K562 (cell line): ENCODE measurements around the gene MYRIP. TPM values are rescaled to one million over a fixed set of nuclear protein-coding genes. Genes with fewer than 3 reads are reported as not detected.

Source experiments
- ARID2 ChIP-seq: fragments of 450-650 bp; IDR thresholded peaks from 2 replicates; pipeline ENCODE4 v1.6.1; 2017; ENCODE audit warnings: antibody characterized with exemption, mild to moderate bottlenecking
- PML ChIP-seq: IDR thresholded peaks from 2 replicates; pipeline ENCODE4 v1.6.1; 2012; ENCODE audit warnings: low read length, inconsistent platforms
- polyA plus RNA-seq, 8 experiments: library from polyadenylated mRNA; depleted of rRNA in 4 of 8; stranded (reverse) in 5 of 8; unstranded in 3 of 8; fragments of >200 nt; fragmentation: Nextera tagmentation in 2 of 8; fragmentation: Illumina TruSeq in 1 of 8; extraction: Ambion mirVana in 2 of 8; extraction: Trizol in 1 of 8; gene quantifications; 2 replicates each; pipeline versions ENCODE4 v1.2.1 to v1.2.3, GENCODE V29; 2011 to 2014; ENCODE audit warnings: inconsistent platforms in 1 of 8, missing spikeins in 1 of 8
- total RNA-seq, 7 experiments: library from RNA; depleted of rRNA in 6 of 7; stranded (reverse); fragments of >200 nt in 6 of 7; fragmentation: Illumina TruSeq in 2 of 7; extraction: Trizol in 2 of 7; gene quantifications; 2 replicates each; pipeline versions ENCODE4 v1.2.1 to v1.2.3, GENCODE V29; 2011 to 2021; ENCODE audit warnings: low replicate concordance in 1 of 7
- TF ChIP-seq, protein P1 (sequence below): fragments of 450-650 bp; formaldehyde crosslinking; IDR thresholded peaks from 2 replicates; pipeline ENCODE4 v1.4.0; 2020; ENCODE audit warnings: mild to moderate bottlenecking, moderate library complexity
- TF ChIP-seq, protein P2 (sequence below): fragments of 450-650 bp; IDR thresholded peaks from 2 replicates; pipeline ENCODE4 v1.6.1; 2016; ENCODE audit warnings: low read depth

The MYRIP gene
- total and polyA plus RNA-seq, 9 of the 15 experiments (the other 6 are each of a cell fraction or from before 2014, with no cell fraction given), result 0.03 to 0.12 TPM; not detected in 7

- TF ChIP-seq, protein P1, sequence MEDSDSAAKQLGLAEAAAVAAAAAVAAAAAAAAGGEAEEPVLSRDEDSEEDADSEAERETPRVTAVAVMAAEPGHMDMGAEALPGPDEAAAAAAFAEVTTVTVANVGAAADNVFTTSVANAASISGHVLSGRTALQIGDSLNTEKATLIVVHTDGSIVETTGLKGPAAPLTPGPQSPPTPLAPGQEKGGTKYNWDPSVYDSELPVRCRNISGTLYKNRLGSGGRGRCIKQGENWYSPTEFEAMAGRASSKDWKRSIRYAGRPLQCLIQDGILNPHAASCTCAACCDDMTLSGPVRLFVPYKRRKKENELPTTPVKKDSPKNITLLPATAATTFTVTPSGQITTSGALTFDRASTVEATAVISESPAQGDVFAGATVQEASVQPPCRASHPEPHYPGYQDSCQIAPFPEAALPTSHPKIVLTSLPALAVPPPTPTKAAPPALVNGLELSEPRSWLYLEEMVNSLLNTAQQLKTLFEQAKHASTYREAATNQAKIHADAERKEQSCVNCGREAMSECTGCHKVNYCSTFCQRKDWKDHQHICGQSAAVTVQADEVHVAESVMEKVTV (CRISPR knock-in tag), result peak; percentile 60
- TF ChIP-seq PML (no peak), ARID2 (0 out of 2 replicates have a peak, but pooled peaks have one; percentile 51)
- TF ChIP-seq, protein P2, sequence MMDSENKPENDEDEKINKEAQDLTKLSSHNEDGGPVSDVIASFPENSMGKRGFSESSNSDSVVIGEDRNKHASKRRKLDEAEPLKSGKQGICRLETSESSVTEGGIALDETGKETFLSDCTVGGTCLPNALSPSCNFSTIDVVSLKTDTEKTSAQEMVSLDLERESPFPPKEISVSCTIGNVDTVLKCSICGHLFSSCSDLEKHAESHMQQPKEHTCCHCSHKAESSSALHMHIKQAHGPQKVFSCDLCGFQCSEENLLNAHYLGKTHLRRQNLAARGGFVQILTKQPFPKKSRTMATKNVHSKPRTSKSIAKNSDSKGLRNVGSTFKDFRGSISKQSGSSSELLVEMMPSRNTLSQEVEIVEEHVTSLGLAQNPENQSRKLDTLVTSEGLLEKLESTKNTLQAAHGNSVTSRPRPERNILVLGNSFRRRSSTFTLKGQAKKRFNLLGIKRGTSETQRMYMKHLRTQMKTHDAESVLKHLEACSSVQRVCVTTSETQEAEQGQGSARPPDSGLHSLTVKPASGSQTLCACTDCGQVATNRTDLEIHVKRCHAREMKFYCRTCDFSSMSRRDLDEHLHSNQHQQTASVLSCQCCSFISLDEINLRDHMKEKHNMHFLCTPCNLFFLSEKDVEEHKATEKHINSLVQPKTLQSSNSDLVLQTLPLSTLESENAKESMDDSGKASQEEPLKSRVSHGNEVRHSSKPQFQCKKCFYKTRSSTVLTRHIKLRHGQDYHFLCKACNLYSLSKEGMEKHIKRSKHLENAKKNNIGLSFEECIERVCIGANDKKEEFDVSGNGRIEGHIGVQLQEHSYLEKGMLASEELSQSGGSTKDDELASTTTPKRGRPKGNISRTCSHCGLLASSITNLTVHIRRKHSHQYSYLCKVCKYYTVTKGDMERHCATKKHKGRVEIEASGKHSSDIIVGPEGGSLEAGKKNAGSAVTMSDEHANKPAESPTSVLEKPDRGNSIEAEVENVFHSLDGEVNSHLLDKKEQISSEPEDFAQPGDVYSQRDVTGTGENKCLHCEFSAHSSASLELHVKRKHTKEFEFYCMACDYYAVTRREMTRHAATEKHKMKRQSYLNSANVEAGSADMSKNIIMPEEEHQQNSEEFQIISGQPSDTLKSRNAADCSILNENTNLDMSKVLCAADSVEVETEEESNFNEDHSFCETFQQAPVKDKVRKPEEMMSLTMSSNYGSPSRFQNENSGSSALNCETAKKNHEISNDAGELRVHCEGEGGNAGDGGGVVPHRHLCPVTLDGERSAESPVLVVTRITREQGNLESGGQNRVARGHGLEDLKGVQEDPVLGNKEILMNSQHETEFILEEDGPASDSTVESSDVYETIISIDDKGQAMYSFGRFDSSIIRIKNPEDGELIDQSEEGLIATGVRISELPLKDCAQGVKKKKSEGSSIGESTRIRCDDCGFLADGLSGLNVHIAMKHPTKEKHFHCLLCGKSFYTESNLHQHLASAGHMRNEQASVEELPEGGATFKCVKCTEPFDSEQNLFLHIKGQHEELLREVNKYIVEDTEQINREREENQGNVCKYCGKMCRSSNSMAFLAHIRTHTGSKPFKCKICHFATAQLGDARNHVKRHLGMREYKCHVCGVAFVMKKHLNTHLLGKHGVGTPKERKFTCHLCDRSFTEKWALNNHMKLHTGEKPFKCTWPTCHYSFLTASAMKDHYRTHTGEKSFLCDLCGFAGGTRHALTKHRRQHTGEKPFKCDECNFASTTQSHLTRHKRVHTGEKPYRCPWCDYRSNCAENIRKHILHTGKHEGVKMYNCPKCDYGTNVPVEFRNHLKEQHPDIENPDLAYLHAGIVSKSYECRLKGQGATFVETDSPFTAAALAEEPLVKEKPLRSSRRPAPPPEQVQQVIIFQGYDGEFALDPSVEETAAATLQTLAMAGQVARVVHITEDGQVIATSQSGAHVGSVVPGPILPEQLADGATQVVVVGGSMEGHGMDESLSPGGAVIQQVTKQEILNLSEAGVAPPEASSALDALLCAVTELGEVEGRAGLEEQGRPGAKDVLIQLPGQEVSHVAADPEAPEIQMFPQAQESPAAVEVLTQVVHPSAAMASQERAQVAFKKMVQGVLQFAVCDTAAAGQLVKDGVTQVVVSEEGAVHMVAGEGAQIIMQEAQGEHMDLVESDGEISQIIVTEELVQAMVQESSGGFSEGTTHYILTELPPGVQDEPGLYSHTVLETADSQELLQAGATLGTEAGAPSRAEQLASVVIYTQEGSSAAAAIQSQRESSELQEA, result no peak
These were observed 181.1 kb downstream of the MYRIP start (continued) for GRCh38 chr3:39990532-39990931.
